GM12801 (cell line): ENCODE measurements around the gene PFN3.

Source experiments
- TF ChIP-seq, protein P1 (sequence below): IDR thresholded peaks from one replicate; pipeline ENCODE4 v1.5.1; 2011; ENCODE audit warnings: control low read depth; ENCODE audit not compliant: insufficient read length; ENCODE audit errors: extremely low read depth

The PFN3 gene

DNA sequence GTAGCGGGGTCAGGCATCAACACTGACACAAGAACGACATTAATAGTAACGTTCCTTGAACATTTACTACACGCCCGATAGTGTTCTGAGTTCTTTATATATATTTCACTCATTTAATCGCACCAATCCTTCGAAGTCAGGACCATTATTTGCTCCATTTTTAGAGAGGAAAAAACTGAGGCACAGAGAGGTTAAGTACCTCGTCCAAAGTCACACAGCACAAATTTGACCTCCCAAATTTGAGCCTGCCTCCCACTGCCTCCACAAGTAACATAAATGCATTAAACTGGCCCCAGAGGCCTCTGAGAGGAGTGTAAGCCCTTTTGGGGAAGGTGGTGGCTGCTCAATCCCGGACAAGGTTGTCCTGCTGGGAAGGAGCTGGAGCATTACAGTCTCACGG lies 36.9 kb downstream of the PFN3 start:
- TF ChIP-seq, protein P1, sequence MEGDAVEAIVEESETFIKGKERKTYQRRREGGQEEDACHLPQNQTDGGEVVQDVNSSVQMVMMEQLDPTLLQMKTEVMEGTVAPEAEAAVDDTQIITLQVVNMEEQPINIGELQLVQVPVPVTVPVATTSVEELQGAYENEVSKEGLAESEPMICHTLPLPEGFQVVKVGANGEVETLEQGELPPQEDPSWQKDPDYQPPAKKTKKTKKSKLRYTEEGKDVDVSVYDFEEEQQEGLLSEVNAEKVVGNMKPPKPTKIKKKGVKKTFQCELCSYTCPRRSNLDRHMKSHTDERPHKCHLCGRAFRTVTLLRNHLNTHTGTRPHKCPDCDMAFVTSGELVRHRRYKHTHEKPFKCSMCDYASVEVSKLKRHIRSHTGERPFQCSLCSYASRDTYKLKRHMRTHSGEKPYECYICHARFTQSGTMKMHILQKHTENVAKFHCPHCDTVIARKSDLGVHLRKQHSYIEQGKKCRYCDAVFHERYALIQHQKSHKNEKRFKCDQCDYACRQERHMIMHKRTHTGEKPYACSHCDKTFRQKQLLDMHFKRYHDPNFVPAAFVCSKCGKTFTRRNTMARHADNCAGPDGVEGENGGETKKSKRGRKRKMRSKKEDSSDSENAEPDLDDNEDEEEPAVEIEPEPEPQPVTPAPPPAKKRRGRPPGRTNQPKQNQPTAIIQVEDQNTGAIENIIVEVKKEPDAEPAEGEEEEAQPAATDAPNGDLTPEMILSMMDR: no peak

DNA sequence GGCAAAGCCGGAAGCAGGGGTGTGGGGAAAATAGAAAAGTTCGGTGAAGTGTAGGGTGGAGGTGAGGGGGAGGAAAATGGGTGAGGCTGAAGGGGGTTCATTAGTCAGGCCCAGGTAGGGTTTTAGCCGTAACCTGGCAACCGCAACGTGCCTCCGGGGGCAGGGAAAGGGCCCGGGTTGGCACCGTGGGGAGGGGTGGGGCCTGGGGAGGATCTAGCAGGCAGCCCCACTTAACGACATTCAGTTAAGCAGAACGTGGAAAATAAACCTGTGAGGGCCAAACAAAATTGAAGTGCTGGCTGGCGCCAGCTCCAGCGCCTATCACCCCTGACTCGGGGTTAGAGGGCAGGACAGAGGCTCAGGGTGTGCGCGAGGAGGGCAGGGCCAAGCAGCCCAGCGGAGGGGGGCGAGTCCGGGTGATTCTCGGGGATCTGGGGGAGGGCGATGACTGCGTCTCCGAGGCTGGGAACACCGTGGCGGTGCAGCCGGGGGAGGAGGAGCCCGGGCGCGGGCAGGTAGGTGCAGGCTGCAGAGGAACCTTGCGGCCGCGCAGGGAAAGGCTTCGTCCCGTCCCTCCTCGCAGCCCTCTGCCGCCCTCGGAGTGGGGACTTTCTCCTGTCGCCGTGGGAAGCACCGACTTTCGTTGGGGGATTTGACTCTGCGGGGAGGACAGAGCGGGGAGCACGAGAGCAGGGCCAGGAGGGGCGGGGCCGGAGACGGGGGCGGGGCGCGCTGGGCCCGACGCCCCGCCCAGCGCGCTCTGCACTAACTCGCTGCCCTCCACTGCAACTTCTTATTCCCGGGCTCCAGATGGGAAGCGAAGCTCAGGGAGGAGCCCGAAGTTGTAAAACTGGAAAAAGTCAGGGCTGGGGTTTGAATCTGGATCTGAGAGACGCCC lies 37.6 kb downstream of the PFN3 start:
- TF ChIP-seq, protein P1: no peak

DNA sequence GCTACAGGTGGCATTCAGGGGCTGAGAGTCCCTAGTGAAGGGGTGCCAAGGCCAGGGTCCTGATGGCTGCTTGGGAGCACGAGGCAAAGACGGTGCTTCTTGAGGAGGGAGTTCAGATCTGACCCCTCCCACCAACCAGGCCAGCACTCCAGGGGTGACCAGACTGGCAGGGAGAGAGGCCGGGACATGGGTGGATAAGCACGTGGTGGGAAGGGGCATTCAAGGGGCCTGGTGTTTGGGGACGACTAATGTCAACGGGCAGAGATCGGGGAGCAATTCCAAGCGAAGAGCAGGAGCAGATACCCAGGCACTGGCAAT lies 38.2 kb downstream of the PFN3 start:
- TF ChIP-seq, protein P1: no peak

DNA sequence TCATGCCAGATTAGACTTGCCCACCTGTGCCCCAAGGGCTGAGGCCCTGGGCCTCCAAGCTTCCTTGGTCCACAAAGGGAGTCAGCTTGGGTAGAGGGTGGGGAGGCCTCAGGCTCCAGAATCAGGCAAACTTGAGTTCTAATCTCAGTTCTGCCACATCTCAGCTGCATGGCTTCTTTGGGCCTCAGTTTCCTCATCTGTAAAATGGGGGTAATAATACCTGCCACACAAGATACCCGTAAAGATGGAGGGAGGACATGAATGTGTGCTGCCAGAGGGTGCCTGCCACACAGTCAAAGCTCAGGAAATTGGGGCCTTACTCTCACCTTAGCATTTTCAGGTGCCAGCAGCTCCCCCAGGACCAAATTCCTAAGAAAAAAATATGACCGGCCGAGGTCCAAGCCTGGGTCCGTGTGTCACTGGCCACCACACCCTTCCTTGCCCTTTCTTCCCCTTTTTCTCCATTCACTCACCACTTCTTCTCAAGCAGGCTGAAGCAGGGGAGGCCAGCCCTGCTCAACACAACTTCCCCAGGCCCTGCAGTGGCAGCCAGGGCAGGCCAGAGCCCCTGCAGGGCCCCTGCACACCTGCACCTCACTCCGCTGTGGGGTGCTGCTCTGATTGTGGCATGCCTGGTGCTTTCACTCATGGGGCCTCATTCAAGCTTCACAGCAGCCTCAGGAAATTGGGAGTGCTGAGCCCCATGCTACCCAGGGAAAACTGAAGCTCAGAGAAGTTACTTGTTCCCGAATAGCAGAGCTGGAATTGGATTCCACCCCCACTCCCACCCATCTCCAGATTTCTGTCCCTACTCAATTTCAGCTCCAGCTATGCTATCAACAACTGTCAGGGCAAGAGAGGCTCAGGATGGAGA lies 38.8 kb downstream of the PFN3 start:
- TF ChIP-seq, protein P1: no peak

DNA sequence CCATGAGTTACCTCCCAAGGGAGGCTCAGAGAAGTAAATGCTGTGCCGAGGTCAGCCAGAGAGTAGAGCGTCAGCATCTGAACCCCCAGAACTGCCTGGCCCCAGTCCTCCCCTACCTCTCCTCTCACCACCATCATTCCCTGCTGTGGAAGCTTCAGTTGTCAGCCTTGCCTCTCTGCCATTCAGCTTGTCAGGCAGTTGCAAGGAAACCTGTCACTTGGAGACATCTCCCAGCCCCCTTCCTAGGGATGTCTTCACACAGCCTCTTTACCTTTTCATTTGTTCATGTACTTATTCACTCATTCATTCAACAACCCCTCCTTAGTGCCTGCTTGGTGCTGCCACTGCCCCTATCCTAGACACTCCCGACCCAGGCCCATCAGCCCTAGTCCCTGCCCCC lies 40.6 kb downstream of the PFN3 start:
- TF ChIP-seq, protein P1: no peak

DNA sequence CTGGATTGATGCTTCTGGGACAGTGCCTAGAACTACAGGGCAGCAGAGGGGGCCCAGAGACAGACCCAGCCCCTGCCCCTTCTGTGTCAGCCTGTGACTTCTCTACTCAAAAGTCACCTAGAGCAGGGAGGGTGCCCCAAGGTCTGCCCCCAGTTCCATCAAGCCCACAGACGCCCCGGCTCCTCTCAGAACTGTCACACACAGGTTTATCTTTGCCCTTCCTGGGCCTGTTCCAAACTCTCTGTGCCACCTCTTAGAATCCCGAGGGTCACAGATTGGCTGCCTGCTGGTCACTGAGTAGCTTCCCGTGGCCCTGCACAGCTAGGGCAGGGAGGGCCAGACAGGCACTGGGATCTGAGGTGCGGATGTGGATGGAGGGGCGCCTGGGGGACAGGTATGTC lies 41.0 kb downstream of the PFN3 start:
- TF ChIP-seq, protein P1: no peak

DNA sequence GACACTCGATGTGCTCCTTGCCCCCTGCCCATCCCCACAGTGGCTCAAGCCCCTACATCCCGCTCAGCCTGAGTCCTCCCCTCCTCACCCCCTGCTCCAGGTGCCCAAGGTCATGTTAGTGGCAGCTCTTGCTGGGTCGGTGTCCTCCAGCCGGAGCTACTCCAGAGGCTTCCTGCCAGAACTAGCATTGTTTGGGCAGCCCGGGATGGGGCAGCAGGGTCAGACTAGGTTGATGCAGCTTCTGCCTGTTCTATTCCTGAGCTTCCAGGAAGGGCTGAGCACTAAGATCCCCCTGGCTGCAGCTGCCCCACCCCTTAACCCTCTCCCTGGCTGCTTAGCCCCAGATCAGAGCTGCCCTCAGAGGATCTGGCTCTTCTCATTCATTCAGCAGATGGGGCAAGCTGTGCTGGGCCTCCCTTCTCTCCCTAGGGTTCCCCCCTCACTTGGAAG lies 42.1 kb downstream of the PFN3 start:
- TF ChIP-seq, protein P1: no peak
